Gastroesophageal sphincter (tissue), 4 donors: ENCODE data around the gene MYORG. TPM values are rescaled to one million over a fixed set of nuclear protein-coding genes. Genes with fewer than 3 reads are reported as not detected.

Experiments
- ATAC-seq: fragments of 150-250 bp; one replicate; pipeline ENCODE4 v1.9.1; 2016; ENCODE audit warnings: mild to moderate bottlenecking, moderate library complexity
- H3K27ac ChIP-seq, 4 donors: fragments of 200-600 bp; sonication (generic) in 3 of 4; 1 replicate in 3 of 4; 2 replicates in 1 of 4; pipeline ENCODE4 v1.5.1; 2016 to 2019
- H3K27me3 ChIP-seq: fragments of 200-600 bp; sonication (generic); one replicate; pipeline ENCODE4 v1.5.1; 2019
- H3K36me3 ChIP-seq, 2 donors: fragments of 200-600 bp; sonication (generic); one replicate each; pipeline ENCODE4 v1.5.1; 2019; ENCODE audit warnings: control low read depth in 1 of 2
- H3K4me1 ChIP-seq, 3 donors: fragments of 200-600 bp; sonication (generic); 1 replicate in 2 of 3; 2 replicates in 1 of 3; pipeline ENCODE4 v1.5.1; 2016 to 2019; ENCODE audit warnings: control low read depth in 2 of 3
- H3K4me3 ChIP-seq, 2 donors: fragments of 200-600 bp; sonication (generic); one replicate each; pipeline ENCODE4 v1.5.1; 2019; ENCODE audit warnings: mild to moderate bottlenecking in 1 of 2, moderate library complexity in 1 of 2
- H3K9me3 ChIP-seq, 3 donors: fragments of 200-600 bp; sonication (generic); one replicate each; pipeline ENCODE4 v1.5.1; 2017 to 2019; ENCODE audit warnings: control low read depth in 2 of 3
- EP300 ChIP-seq: sonication (generic); formaldehyde crosslinking; IDR thresholded peaks from one replicate; pipeline ENCODE4 v1.6.1; 2017; ENCODE audit warnings: antibody characterized with exemption, mild to moderate bottlenecking
- POLR2A ChIP-seq, 2 donors: fragments of 450-650 bp; IDR thresholded peaks; one replicate each; pipeline ENCODE4 v1.6.1; 2017; ENCODE audit warnings: antibody characterized with exemption in 2 of 2, mild to moderate bottlenecking in 2 of 2, moderate library complexity in 1 of 2
- POLR2AphosphoS5 ChIP-seq: sonication (generic); formaldehyde crosslinking; IDR thresholded peaks from one replicate; pipeline ENCODE4 v1.6.1; 2017; ENCODE audit warnings: antibody characterized with exemption
- WGBS, 2 donors: methylation state at CpG; one replicate each; pipeline ENCODE4 v1.1.5; 2018; ENCODE audit warnings: low coverage in 1 of 2; 5-methylcytosine and 5-hydroxymethylcytosine counted together
- total RNA-seq, 4 donors: library from RNA; depleted of rRNA; stranded (reverse); fragments of >200 nt; gene quantifications; one replicate each; pipeline ENCODE4 v1.1.0, GENCODE V29; 2016
- TF ChIP-seq, protein P1 (sequence below), 4 experiments: fragments of 200-600 bp in 2 of 4; fragments of 450-650 bp in 2 of 4; sonication (generic) in 1 of 4; IDR thresholded peaks; one replicate each; pipeline ENCODE4 v1.5.1; 2017 to 2019; ENCODE audit warnings: antibody characterized with exemption in 4 of 4, mild to moderate bottlenecking in 2 of 4, moderate library complexity in 2 of 4

Gene MYORG
- total RNA-seq, 4 donors from 2014 or later, result 4.3 to 33.7 (median 26.8) TPM

DNA sequence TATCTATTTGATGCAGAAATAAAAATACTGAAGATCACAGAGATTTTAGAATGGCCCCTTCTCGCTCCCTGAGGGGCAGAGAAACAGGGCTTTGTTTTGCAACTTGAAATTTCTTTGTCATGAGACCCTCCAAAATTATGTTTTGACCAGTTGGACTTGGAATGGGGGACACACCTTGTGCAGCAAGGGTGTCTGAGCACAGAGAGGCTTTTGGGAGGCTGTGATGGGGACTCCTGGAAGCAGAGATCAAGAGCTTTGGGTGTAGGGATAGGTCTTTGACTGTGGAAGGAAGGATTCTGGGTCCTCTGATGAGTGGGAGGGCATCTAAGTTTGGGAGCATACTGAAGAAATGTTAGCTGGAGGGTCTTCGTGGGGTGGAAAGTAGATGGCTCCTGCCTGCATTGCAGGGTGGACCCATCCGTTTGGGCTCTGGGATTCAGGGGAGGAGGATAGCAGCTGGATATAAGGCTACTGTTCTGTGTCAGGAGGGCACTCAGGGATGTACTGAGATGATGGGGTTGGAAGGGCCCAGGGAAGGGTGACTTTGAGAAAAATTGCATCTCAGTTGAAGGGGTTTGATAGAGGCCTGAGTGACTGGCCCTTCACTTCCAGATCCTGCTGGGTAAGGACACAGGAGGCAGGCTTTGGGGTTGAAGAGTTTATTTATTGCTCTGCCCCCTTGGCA, 1.8 kb upstream of the MYORG start:
- Histone ChIP-seq H3K4me3 (no peak overlapping the region), H3K27ac (peak overlapping the region in 3 of 4 donors; percentile 25 to 34 (median 26)), H3K27me3 (no peaks in the 10 kb centered on the region), H3K9me3 (no peaks in the 10 kb centered on the region), H3K36me3 (no peaks in the 10 kb centered on the region), H3K4me1 (peaks cover 0 to 74% (median 27%) of the 10 kb centered on the region in 3 donors)
- 84 to 87% methylated on average over 2 to 3 of the region's 3 CpGs for WGBS, 2 donors
- ATAC-seq, result no peak
- TF ChIP-seq EP300 (no peak), POLR2A (IDR thresholded peaks at IDR 0.05) (no peak), POLR2AphosphoS5 (no peak)
- TF ChIP-seq, protein P1, sequence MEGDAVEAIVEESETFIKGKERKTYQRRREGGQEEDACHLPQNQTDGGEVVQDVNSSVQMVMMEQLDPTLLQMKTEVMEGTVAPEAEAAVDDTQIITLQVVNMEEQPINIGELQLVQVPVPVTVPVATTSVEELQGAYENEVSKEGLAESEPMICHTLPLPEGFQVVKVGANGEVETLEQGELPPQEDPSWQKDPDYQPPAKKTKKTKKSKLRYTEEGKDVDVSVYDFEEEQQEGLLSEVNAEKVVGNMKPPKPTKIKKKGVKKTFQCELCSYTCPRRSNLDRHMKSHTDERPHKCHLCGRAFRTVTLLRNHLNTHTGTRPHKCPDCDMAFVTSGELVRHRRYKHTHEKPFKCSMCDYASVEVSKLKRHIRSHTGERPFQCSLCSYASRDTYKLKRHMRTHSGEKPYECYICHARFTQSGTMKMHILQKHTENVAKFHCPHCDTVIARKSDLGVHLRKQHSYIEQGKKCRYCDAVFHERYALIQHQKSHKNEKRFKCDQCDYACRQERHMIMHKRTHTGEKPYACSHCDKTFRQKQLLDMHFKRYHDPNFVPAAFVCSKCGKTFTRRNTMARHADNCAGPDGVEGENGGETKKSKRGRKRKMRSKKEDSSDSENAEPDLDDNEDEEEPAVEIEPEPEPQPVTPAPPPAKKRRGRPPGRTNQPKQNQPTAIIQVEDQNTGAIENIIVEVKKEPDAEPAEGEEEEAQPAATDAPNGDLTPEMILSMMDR (IDR thresholded peaks at IDR 0.05), result no peak

DNA sequence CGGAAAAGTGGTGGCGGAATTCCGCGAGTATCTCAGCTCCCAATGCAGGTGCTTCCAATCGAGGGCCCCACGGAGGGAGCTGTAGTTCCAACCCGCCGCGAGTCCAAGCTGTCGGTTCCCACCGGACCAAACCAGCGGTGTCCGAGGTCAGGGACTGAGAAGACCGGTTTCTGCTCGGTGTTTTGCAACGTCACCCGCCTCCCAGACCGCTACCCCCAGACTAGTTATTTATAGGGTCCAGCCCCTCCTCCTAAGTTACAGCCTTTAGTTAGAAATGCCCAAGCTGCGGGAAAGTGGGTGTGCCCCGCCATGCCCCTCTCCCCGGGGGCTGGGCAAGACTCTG, 677 bp upstream of the MYORG start:
- H3K4me1 ChIP-seq, result peaks cover 0 to 74% (median 27%) of the 10 kb centered on the region in 3 donors
- peaks cover 0 to 4% of the 10 kb centered on the region in 2 donors for H3K36me3 ChIP-seq
- no peaks in the 10 kb centered on the region for H3K27me3 ChIP-seq
- TF ChIP-seq, protein P1 (IDR thresholded peaks at IDR 0.05), result peak in 1 of 4 experiments; percentile 6
- no peak for TF ChIP-seq POLR2AphosphoS5
- H3K9me3 ChIP-seq, result no peaks in the 10 kb centered on the region
- H3K4me3 ChIP-seq, result peak overlapping the region; percentile 53 to 86
- WGBS, 2 donors, result 7% methylated on average over 14 of the region's 21 CpGs; no CpG with 5 or more reads in 1 of the 2 donors
- H3K27ac ChIP-seq, result peak overlapping the region in 3 of 4 donors; percentile 76 to 88 (median 86)
- no peak for ATAC-seq

DNA sequence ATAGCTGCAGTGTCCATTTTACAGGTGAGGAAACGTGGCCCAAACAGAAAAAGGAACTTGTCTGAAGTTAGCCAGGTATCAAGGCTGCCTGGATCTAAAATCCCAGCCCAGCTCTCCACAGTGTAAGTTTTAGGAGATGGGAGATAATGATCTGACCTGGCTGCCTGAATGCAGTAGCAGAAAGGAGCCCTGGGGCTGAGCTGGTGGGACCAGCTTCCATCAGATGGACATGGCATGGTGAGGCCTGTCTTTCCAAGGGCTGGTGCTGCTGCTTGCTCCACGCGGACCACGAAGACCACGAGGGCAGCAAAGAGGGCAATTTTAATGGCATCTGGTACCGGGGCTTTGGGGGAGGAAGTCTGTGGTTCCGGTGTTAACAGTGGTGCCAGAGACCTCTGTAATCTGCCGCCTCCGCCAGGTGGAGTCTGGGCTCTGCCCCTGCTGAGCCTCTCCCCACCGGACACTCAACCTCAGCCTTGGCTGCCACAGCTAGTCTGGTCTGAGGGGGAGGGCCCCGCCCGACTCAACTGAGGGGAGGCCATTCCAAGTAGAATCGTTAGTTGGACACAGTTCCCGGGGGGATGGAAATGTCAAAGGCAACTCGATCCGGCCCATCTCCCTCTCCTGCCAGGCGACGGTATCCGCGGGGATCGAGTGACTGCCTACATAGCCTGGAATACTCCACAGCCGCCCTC, 650 bp downstream of the MYORG start:
- H3K27ac ChIP-seq, result peak overlapping the region; percentile 40 to 88 (median 81)

DNA sequence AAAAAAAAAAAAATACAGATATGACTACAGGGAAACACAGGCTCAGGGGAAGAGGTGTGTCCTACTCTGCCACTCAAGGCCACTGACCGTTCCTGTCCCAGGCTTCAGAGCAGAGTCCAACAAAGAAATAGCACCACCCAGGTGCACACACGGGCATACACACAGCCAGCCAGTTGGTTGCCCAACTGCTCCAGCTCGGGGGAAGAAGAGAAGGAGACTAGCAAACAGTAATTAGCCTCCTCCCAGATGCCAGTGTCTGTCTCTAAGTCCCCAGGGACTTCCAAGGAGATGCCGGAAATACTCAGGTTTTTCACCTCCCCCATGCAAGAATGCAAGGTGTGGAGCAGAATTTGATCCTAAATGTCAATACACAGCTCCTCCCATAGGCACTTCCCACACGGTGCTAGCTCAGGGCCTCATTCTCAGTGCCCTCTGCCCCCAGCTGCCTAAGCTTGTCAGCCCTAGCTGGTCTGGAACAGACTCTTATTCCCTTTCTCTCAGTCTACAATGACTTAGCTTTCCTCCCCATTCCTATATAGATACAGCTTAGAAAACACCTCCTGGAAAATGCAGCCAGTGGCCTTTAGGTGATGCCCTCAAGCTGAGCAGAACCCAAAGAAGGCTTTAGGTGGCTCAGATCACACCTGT, 1.7 kb downstream of the MYORG start:
- no peak for ATAC-seq
- Histone ChIP-seq H3K27ac (peak overlapping the region in 2 of 4 donors; percentile 86 to 88), H3K27me3 (no peaks in the 10 kb centered on the region), H3K9me3 (no peaks in the 10 kb centered on the region), H3K4me1 (peaks cover 0 to 67% (median 15%) of the 10 kb centered on the region in 3 donors), H3K4me3 (peak overlapping the region in 1 of 2 donors; percentile 86), H3K36me3 (peaks cover 0 to 28% of the 10 kb centered on the region in 2 donors)
- 62 to 69% methylated on average over 4 of the region's 5 CpGs for WGBS, 2 donors
- TF ChIP-seq, protein P1 (IDR thresholded peaks at IDR 0.05), result no peak
- TF ChIP-seq POLR2A (IDR thresholded peaks at IDR 0.05), result no peak
- no peak for TF ChIP-seq EP300
- no peak for TF ChIP-seq POLR2AphosphoS5

More for the DNA sequence above, 650 bp downstream of the MYORG start:
- Histone ChIP-seq H3K4me1 (peaks cover 0 to 67% (median 22%) of the 10 kb centered on the region in 3 donors), H3K9me3 (no peaks in the 10 kb centered on the region), H3K36me3 (peaks cover 0 to 18% of the 10 kb centered on the region in 2 donors), H3K4me3 (peak overlapping the region; percentile 53 to 86), H3K27me3 (no peaks in the 10 kb centered on the region)
- peak; percentile 13 for ATAC-seq
- 26% methylated on average over 4 of the region's 22 CpGs; no CpG with 5 or more reads in 1 of the 2 donors for WGBS, 2 donors
- no peak for TF ChIP-seq POLR2AphosphoS5
- TF ChIP-seq, protein P1 (IDR thresholded peaks at IDR 0.05), result peak in 3 of 4 experiments; percentile 34 to 42 (median 39)
